ENCODE measurements around the gene PSMA6.

- TF ChIP-seq TAF1 (conservative IDR thresholded peaks at IDR 0.05) = no peak
- TF ChIP-seq, protein P1, sequence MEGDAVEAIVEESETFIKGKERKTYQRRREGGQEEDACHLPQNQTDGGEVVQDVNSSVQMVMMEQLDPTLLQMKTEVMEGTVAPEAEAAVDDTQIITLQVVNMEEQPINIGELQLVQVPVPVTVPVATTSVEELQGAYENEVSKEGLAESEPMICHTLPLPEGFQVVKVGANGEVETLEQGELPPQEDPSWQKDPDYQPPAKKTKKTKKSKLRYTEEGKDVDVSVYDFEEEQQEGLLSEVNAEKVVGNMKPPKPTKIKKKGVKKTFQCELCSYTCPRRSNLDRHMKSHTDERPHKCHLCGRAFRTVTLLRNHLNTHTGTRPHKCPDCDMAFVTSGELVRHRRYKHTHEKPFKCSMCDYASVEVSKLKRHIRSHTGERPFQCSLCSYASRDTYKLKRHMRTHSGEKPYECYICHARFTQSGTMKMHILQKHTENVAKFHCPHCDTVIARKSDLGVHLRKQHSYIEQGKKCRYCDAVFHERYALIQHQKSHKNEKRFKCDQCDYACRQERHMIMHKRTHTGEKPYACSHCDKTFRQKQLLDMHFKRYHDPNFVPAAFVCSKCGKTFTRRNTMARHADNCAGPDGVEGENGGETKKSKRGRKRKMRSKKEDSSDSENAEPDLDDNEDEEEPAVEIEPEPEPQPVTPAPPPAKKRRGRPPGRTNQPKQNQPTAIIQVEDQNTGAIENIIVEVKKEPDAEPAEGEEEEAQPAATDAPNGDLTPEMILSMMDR (IDR thresholded peaks at IDR 0.05; ENCODE audit: low read depth, low read length, missing input control) = no peak
- TF ChIP-seq JUND (IDR thresholded peaks at IDR 0.05) = no peak
- TF ChIP-seq, protein P2, sequence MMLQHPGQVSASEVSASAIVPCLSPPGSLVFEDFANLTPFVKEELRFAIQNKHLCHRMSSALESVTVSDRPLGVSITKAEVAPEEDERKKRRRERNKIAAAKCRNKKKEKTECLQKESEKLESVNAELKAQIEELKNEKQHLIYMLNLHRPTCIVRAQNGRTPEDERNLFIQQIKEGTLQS (IDR thresholded peaks at IDR 0.05) = no peak
- no peak for TF ChIP-seq MAX (IDR thresholded peaks at IDR 0.05)
Observed at GRCh38 chr14:35268946-35269345, 23.2 kb upstream of the PSMA6 start.
